Tracheal epithelial cell (primary cell): ENCODE results near the gene KRTAP19-1. TPM values are rescaled to one million over a fixed set of nuclear protein-coding genes. Genes with fewer than 3 reads are reported as not detected.

Experiments used
- total RNA-seq: library from RNA; depleted of rRNA; stranded (reverse); fragments of >200 nt; gene quantifications from 2 replicates; pipeline ENCODE4 v1.2.1, GENCODE V29; 2014

KRTAP19-1 gene
- 0.24 TPM in 1 of 2 replicates, not detected in the other for total RNA-seq

GRCh38 chr21:30480145-30480544, at the start of gene KRTAP19-1:
Gene KRTAP19-1 (minus strand): TSS chr21:30480367. CDS start chr21:30480317, 50 bp downstream.

GRCh38 chr21:30502041-30502440, 21.9 kb upstream of the KRTAP19-1 start, which contains the start of gene KRTAP19-5:
Gene KRTAP19-5 (minus strand): TSS chr21:30502141. CDS start chr21:30502090, 51 bp downstream.

GRCh38 chr21:30497065-30497464, 16.9 kb upstream of the KRTAP19-1 start, which contains the start of gene KRTAP19-4:
Gene KRTAP19-4 (minus strand): TSS chr21:30497165. CDS start chr21:30497110, 55 bp downstream.

GRCh38 chr21:30491963-30492428, 11.8 kb upstream of the KRTAP19-1 start, which contains the start of gene KRTAP19-3:
Gene KRTAP19-3 (minus strand): TSS chr21:30492013. CDS start chr21:30491957, 56 bp downstream.

GRCh38 chr21:30487336-30487735, 7.2 kb upstream of the KRTAP19-1 start, which contains the start of gene KRTAP19-2:
Gene KRTAP19-2 (minus strand): TSS chr21:30487436. CDS start chr21:30487348, 88 bp downstream.

GRCh38 chr21:30439975-30440374, 40.2 kb downstream of the KRTAP19-1 start, which contains the start of gene KRTAP15-1:
Gene KRTAP15-1 (plus strand): TSS chr21:30440275. CDS start chr21:30440328, 53 bp downstream.

GRCh38 chr21:30430170-30430655, 50.0 kb downstream of the KRTAP19-1 start, which contains the start of gene KRTAP13-4:
Gene KRTAP13-4 (plus strand): TSS chr21:30430220. CDS start chr21:30430276, 56 bp downstream.

Other genes with a start within 250 kb of the KRTAP19-1 start
- not detected in 2 replicates for gene KRTAP24-1, start 197.4 kb downstream of the KRTAP19-1 start, total RNA-seq
- not detected in 2 replicates for gene KRTAP25-1, start 190.9 kb downstream of the KRTAP19-1 start, total RNA-seq
- gene KRTAP26-1, start 160.1 kb downstream of the KRTAP19-1 start, total RNA-seq: not detected in 2 replicates
- gene KRTAP27-1, start 142.7 kb downstream of the KRTAP19-1 start, total RNA-seq: not detected in 2 replicates
- not detected in 2 replicates for gene KRTAP23-1, start 131.8 kb downstream of the KRTAP19-1 start, total RNA-seq
- not detected in 2 replicates for gene KRTAP13-2, start 108.1 kb downstream of the KRTAP19-1 start, total RNA-seq
- not detected in 2 replicates for gene KRTAP13-1, start 84.3 kb downstream of the KRTAP19-1 start, total RNA-seq
- not detected in 2 replicates for gene KRTAP13-3, start 54.4 kb downstream of the KRTAP19-1 start, total RNA-seq
- gene KRTAP13-4, start 50.1 kb downstream of the KRTAP19-1 start, total RNA-seq: not detected in 2 replicates
- not detected in 2 replicates for gene KRTAP15-1, start 40.1 kb downstream of the KRTAP19-1 start, total RNA-seq
- gene KRTAP19-2, start 7.1 kb upstream of the KRTAP19-1 start, total RNA-seq: not detected in 2 replicates
- gene KRTAP19-3, start 11.6 kb upstream of the KRTAP19-1 start, total RNA-seq: not detected in 2 replicates
- gene KRTAP19-4, start 16.8 kb upstream of the KRTAP19-1 start, total RNA-seq: not detected in 2 replicates
- not detected in 2 replicates for gene KRTAP19-5, start 21.8 kb upstream of the KRTAP19-1 start, total RNA-seq
- not detected in 2 replicates for gene KRTAP19-6, start 61.5 kb upstream of the KRTAP19-1 start, total RNA-seq
- not detected in 2 replicates for gene KRTAP19-7, start 80.9 kb upstream of the KRTAP19-1 start, total RNA-seq
- gene KRTAP22-2, start 110.0 kb upstream of the KRTAP19-1 start, total RNA-seq: not detected in 2 replicates
- not detected in 2 replicates for gene KRTAP6-3, start 112.1 kb upstream of the KRTAP19-1 start, total RNA-seq
- gene KRTAP6-2, start 118.5 kb upstream of the KRTAP19-1 start, total RNA-seq: not detected in 2 replicates
- not detected in 2 replicates for gene KRTAP22-1, start 120.7 kb upstream of the KRTAP19-1 start, total RNA-seq
- gene KRTAP6-1, start 133.6 kb upstream of the KRTAP19-1 start, total RNA-seq: not detected in 2 replicates
- gene KRTAP20-1, start 136.1 kb upstream of the KRTAP19-1 start, total RNA-seq: not detected in 2 replicates
- gene KRTAP20-4, start 140.3 kb upstream of the KRTAP19-1 start, total RNA-seq: not detected in 2 replicates
- not detected in 2 replicates for gene KRTAP20-2, start 154.8 kb upstream of the KRTAP19-1 start, total RNA-seq
- gene KRTAP20-3, start 162.5 kb upstream of the KRTAP19-1 start, total RNA-seq: not detected in 2 replicates
- gene KRTAP21-3, start 238.4 kb upstream of the KRTAP19-1 start, total RNA-seq: not detected in 2 replicates